ENCODE results near the gene SMIM28. TPM values are rescaled to one million over a fixed set of nuclear protein-coding genes. Genes with fewer than 3 reads are reported as not detected.

The SMIM28 gene
- total and polyA plus RNA-seq, 8 donors, result not detected

GRCh38 chr6:138431256-138432062 is 53.8 kb downstream of the SMIM28 start:
- Histone ChIP-seq H3K4me3 (no peak overlapping the region), H3K27ac (no peak overlapping the region), H3K4me1 (peaks cover 0 to 21% (median 7%) of the 10 kb centered on the region in 4 donors), H3K36me3 (peaks cover 7 to 27% (median 22%) of the 10 kb centered on the region in 4 donors), H3K9me3 (no peaks in the 10 kb centered on the region), H3K27me3 (no peaks in the 10 kb centered on the region)
- intact Hi-C loops (cut with DNase I; ENCODE audit: low total_unique reads), result loop anchor here (5.0 kb wide), 1 partner anchor 156 kb away; no protein-coding TSS in a partner anchor
- TF ChIP-seq CTCF (IDR thresholded peaks at IDR 0.05) (no peak), POLR2A (IDR thresholded peaks at IDR 0.05) (no peak), EP300 (IDR thresholded peaks at IDR 0.05) (no peak), POLR2AphosphoS5 (IDR thresholded peaks at IDR 0.05) (no peak)
- no peak for DNase-seq
- 83 to 86% (median 85%) methylated on average over 16 to 19 of the region's 19 CpGs for WGBS, 5 donors

GRCh38 chr6:138432063-138432356 is 54.3 kb downstream of the SMIM28 start:
- H3K27ac ChIP-seq, result no peak overlapping the region
- DNase-seq, result no peak
- H3K4me1 ChIP-seq, result peaks cover 0 to 16% (median 7%) of the 10 kb centered on the region in 4 donors
- H3K36me3 ChIP-seq, result peaks cover 7 to 27% (median 22%) of the 10 kb centered on the region in 4 donors
- H3K4me3 ChIP-seq, result no peak overlapping the region
- intact Hi-C loops (cut with DNase I; ENCODE audit: low total_unique reads), result loop anchor here (5.0 kb wide), 1 partner anchor 155 kb away; no protein-coding TSS in a partner anchor
- H3K27me3 ChIP-seq, result no peaks in the 10 kb centered on the region
- no peaks in the 10 kb centered on the region for H3K9me3 ChIP-seq
- WGBS, 5 donors, result 86 to 96% (median 93%) methylated on average over 5 to 11 of the region's 11 CpGs
- TF ChIP-seq POLR2AphosphoS5 (IDR thresholded peaks at IDR 0.05) (no peak), CTCF (IDR thresholded peaks at IDR 0.05) (no peak), EP300 (IDR thresholded peaks at IDR 0.05) (no peak), POLR2A (IDR thresholded peaks at IDR 0.05) (no peak)

Small RNAs within 50 kb of the gene (small RNA-seq; reads per million reads assigned to genes)
- gene AL031003.1, result 0 reads per million in 4 donors

Other genes with a start within 250 kb of the SMIM28 start
- 10 to 100 TPM; 13.0 to 44.6 (median 32.1) TPM for gene ARFGEF3, start 216.0 kb upstream of the SMIM28 start, total RNA-seq
- 1 to 10 TPM; 3.2 to 5.2 (median 4.3) TPM for gene ARFGEF3, start 216.0 kb upstream of the SMIM28 start, polyA plus RNA-seq
- gene PBOV1, start 159.4 kb upstream of the SMIM28 start, total RNA-seq, result not detected
- not detected for gene PBOV1, start 159.4 kb upstream of the SMIM28 start, polyA plus RNA-seq
- gene HEBP2, start 26.3 kb downstream of the SMIM28 start, total RNA-seq, result 100 to 1,000 TPM in 2 of 5 donors, 10 to 100 TPM in 2, 1 to 10 TPM in 1; 9.9 to 351 (median 48.3) TPM
- 10 to 100 TPM; 20.5 to 49.9 (median 48.5) TPM for gene HEBP2, start 26.3 kb downstream of the SMIM28 start, polyA plus RNA-seq
- 10 to 100 TPM; 23.2 to 44.6 (median 36.1) TPM for gene NHSL1, start 121.6 kb downstream of the SMIM28 start, total RNA-seq
- gene NHSL1, start 121.6 kb downstream of the SMIM28 start, polyA plus RNA-seq, result 1 to 10 TPM; 1.8 to 3.0 (median 2.3) TPM

Measured in stomach (tissue), 9 donors.